Spleen (tissue), 11 donors: ENCODE measurements around the gene OGFOD3. TPM values are rescaled to one million over a fixed set of nuclear protein-coding genes. Genes with fewer than 3 reads are reported as not detected.

Source experiments
- DNase-seq: peaks from one replicate; pipeline ENCODE4 v3.0.0-alpha.2; 2020
- H3K27ac ChIP-seq, 8 donors: fragments of 200-600 bp; sonication (generic) in 7 of 8; 1 replicate in 4 of 8; 2 replicates in 4 of 8; pipeline versions ENCODE4 v1.5.0 to v1.8.0; 2016 to 2021; ENCODE audit warnings: inconsistent platforms in 4 of 8, mild to moderate bottlenecking in 4 of 8, moderate library complexity in 1 of 8
- H3K27me3 ChIP-seq, 7 donors: fragments of 200-600 bp; sonication (generic) in 6 of 7; replicated peaks in 1 of 7; 1 replicate in 4 of 7; 2 replicates in 3 of 7; pipeline versions ENCODE4 v1.5.0 to v1.8.0; 2016 to 2021; ENCODE audit warnings: inconsistent platforms in 3 of 7, mild to moderate bottlenecking in 1 of 7
- H3K36me3 ChIP-seq, 6 donors: fragments of 200-600 bp; sonication (generic) in 5 of 6; 1 replicate in 4 of 6; 2 replicates in 2 of 6; pipeline versions ENCODE4 v1.5.0 to v1.8.0; 2016 to 2021; ENCODE audit warnings: inconsistent platforms in 2 of 6
- H3K4me1 ChIP-seq, 6 donors: fragments of 200-600 bp; sonication (generic) in 5 of 6; 1 replicate in 3 of 6; 2 replicates in 3 of 6; pipeline versions ENCODE4 v1.5.0 to v1.8.0; 2016 to 2021; ENCODE audit warnings: inconsistent platforms in 3 of 6
- H3K4me3 ChIP-seq, 8 donors: fragments of 200-600 bp; sonication (generic) in 7 of 8; 1 replicate in 4 of 8; 2 replicates in 4 of 8; pipeline versions ENCODE4 v1.5.0 to v1.8.0; 2016 to 2021; ENCODE audit warnings: inconsistent platforms in 4 of 8, mild to moderate bottlenecking in 4 of 8, moderate library complexity in 2 of 8
- H3K9me3 ChIP-seq, 8 donors: fragments of 200-600 bp; sonication (generic) in 7 of 8; 1 replicate in 4 of 8; 2 replicates in 4 of 8; pipeline versions ENCODE4 v1.5.0 to v1.8.0; 2016 to 2021; ENCODE audit warnings: inconsistent platforms in 4 of 8
- CTCF ChIP-seq, 11 experiments: fragments of 200-600 bp in 7 of 11; fragments of 450-650 bp in 4 of 11; sonication (generic) in 4 of 11; IDR thresholded peaks in 8 of 11; conservative IDR thresholded peaks in 3 of 11; 1 replicate in 7 of 11; 2 replicates in 4 of 11; pipeline versions ENCODE4 v1.4.0 to v1.8.0; 2016 to 2021; ENCODE audit warnings: antibody characterized with exemption in 11 of 11, inconsistent platforms in 4 of 11, mild to moderate bottlenecking in 1 of 11
- POLR2A ChIP-seq, 3 donors: fragments of 450-650 bp; IDR thresholded peaks; one replicate each; pipeline ENCODE4 v1.5.1; 2017; ENCODE audit warnings: antibody characterized with exemption in 3 of 3, mild to moderate bottlenecking in 1 of 3
- POLR2AphosphoS5 ChIP-seq, 3 donors: sonication (generic); formaldehyde crosslinking; IDR thresholded peaks; one replicate each; pipeline ENCODE4 v1.5.1; 2017; ENCODE audit warnings: antibody characterized with exemption in 3 of 3
- WGBS, 5 donors: extraction: QIAGEN DNeasy Blood & Tissue Kit in 3 of 5; methylation state at CpG; one replicate each; pipeline versions ENCODE4 v1.1.5 to v1.1.7; 2013 to 2018; 5-methylcytosine and 5-hydroxymethylcytosine counted together
- intact Hi-C: fragments of 100-400 bp; cut with DNase I; formaldehyde crosslinking; loops from one replicate; pipeline ENCODE4 v1.15.0; 2023; ENCODE audit warnings: low total_unique reads
- polyA plus RNA-seq, 3 donors: library from polyadenylated mRNA; stranded (reverse); fragments of 200-250 nt; gene quantifications; one replicate each; pipeline ENCODE4 v1.2.1, GENCODE V29; 2013
- total RNA-seq, 7 donors: library from RNA; depleted of rRNA in 3 of 7; stranded (reverse); fragments of >200 nt in 3 of 7; fragmentation: NEBNext Ultra II Directional in 4 of 7; extraction: Animal tissue kit (Norgen Biotek cat#: 25700) in 4 of 7; gene quantifications; one replicate each; pipeline versions ENCODE4 v1.1.0 to v1.2.1, GENCODE V29; 2016 to 2021
- donor health status: healthy with polysubstance abuse.
- donor health status: DM: no; HTN: no; CAD: no; lungs with moderate emphysema.
- donor health status: DM: no; HTN: no; CAD: no.
- donor health status: Bipolar disorder and iron deficiency.
- donor health status: healthy.
- donor health status: DM: no; HTN: no; CAD: no.
- donor health status: DM: yes; HTN: yes; CAD: no.

The OGFOD3 gene
- total and polyA plus RNA-seq, 10 donors, result 10.3 to 28.1 (median 21.8) TPM

GRCh38 chr17:82406131-82406671, 12.2 kb downstream of the OGFOD3 start:
- H3K36me3 ChIP-seq, result peaks cover 0 to 81% (median 29%) of the 10 kb centered on the region in 6 donors
- no peak overlapping the region for H3K4me3 ChIP-seq
- TF ChIP-seq POLR2A (IDR thresholded peaks at IDR 0.05) (no peak), POLR2AphosphoS5 (IDR thresholded peaks at IDR 0.05) (no peak), CTCF (IDR thresholded peaks at IDR 0.05 in 8 of 11, conservative IDR thresholded peaks at IDR 0.05 in 3 of 11) (no peak)
- H3K9me3 ChIP-seq, result no peaks in the 10 kb centered on the region
- 94 to 98% (median 96%) methylated on average over 14 of the region's 14 CpGs for WGBS, 5 donors
- no peaks in the 10 kb centered on the region for H3K27me3 ChIP-seq
- DNase-seq, result no peak
- no peak overlapping the region for H3K27ac ChIP-seq
- peaks cover 2 to 31% (median 11%) of the 10 kb centered on the region in 6 donors for H3K4me1 ChIP-seq
- intact Hi-C loops, result no loop called here

DNA sequence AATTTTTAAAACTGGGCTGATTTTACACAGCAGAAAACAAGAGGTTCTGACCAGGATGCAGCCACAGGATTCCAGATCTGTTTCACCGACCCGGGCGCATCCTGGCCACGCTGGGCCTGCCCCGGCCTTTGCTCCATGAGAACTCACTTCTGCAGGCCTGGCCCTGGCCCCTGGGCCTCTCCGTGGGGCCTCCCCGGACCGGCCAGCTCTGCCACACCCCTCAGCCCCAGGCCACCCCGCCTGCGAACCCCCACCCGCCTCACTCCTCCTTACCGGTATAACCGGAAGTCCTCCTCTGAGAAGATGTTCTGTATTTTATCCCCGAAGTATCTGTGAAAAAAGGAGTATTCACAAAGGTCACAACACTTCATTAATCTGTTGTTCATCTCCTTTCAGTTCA, 13.3 kb downstream of the OGFOD3 start:
- no peak overlapping the region for H3K4me3 ChIP-seq
- TF ChIP-seq CTCF (IDR thresholded peaks at IDR 0.05 in 8 of 11, conservative IDR thresholded peaks at IDR 0.05 in 3 of 11) (no peak), POLR2A (IDR thresholded peaks at IDR 0.05) (no peak), POLR2AphosphoS5 (IDR thresholded peaks at IDR 0.05) (no peak)

GRCh38 chr17:82403662-82404660, 14.4 kb downstream of the OGFOD3 start:
- Histone ChIP-seq H3K4me3 (no peak overlapping the region), H3K27ac (no peak overlapping the region), H3K9me3 (no peaks in the 10 kb centered on the region), H3K27me3 (no peaks in the 10 kb centered on the region), H3K36me3 (peaks cover 0 to 73% (median 23%) of the 10 kb centered on the region in 6 donors), H3K4me1 (peaks cover 6 to 54% (median 29%) of the 10 kb centered on the region in 6 donors)
- DNase-seq, result no peak
- 95 to 96% (median 95%) methylated on average over 52 to 67 of the region's 67 CpGs for WGBS, 5 donors
- TF ChIP-seq POLR2A (IDR thresholded peaks at IDR 0.05), result no peak
- no peak for TF ChIP-seq CTCF (IDR thresholded peaks at IDR 0.05 in 8 of 11, conservative IDR thresholded peaks at IDR 0.05 in 3 of 11)
- no peak for TF ChIP-seq POLR2AphosphoS5 (IDR thresholded peaks at IDR 0.05)
- intact Hi-C loops, result no loop called here

More for the DNA sequence above, 13.3 kb downstream of the OGFOD3 start:
- H3K9me3 ChIP-seq, result no peaks in the 10 kb centered on the region
- peaks cover 6 to 43% (median 22%) of the 10 kb centered on the region in 6 donors for H3K4me1 ChIP-seq
- no peak for DNase-seq
- 92 to 98% (median 95%) methylated on average over 14 of the region's 14 CpGs for WGBS, 5 donors
- intact Hi-C loops, result no loop called here
- no peaks in the 10 kb centered on the region for H3K27me3 ChIP-seq
- H3K36me3 ChIP-seq, result peaks cover 0 to 73% (median 26%) of the 10 kb centered on the region in 6 donors
- no peak overlapping the region for H3K27ac ChIP-seq

GRCh38 chr17:82402865-82403264, 15.5 kb downstream of the OGFOD3 start:
- Histone ChIP-seq H3K9me3 (no peaks in the 10 kb centered on the region), H3K36me3 (peaks cover 0 to 72% (median 16%) of the 10 kb centered on the region in 6 donors), H3K4me1 (peaks cover 6 to 48% (median 28%) of the 10 kb centered on the region in 6 donors), H3K27me3 (no peaks in the 10 kb centered on the region), H3K4me3 (no peak overlapping the region), H3K27ac (no peak overlapping the region)
- no peak for DNase-seq
- TF ChIP-seq POLR2A (IDR thresholded peaks at IDR 0.05) (no peak), POLR2AphosphoS5 (IDR thresholded peaks at IDR 0.05) (no peak), CTCF (IDR thresholded peaks at IDR 0.05 in 8 of 11, conservative IDR thresholded peaks at IDR 0.05 in 3 of 11) (no peak)
- intact Hi-C loops, result no loop called here
- WGBS, 5 donors, result 80 to 85% (median 83%) methylated on average over 7 of the region's 7 CpGs
